HCEC 1CT (cell line): ENCODE data around the gene FAM25A.

Experiments
- DNase-seq: peaks from one replicate; pipeline ENCODE4 v3.0.0-alpha.2; 2017

The FAM25A gene

DNA sequence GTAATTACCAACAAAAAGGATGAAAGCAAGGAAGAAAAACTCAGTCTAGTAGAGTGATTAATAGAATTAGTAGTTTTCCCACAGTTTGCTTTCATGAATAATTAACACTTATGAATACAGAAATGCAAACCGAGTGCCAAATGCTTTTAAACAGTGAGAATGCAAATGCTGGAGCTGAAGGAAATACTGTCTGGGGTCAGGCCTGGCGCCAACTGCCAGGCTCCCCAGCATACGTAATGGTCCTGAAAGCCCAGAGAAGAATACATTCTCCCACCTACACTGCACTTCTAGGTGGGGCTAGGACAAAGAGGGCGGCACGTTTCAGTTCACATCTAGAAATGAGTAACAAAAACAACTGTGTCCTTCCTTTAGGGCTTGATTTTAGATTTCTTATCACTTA, 44.6 kb downstream of the FAM25A start:
- no peak for DNase-seq

DNA sequence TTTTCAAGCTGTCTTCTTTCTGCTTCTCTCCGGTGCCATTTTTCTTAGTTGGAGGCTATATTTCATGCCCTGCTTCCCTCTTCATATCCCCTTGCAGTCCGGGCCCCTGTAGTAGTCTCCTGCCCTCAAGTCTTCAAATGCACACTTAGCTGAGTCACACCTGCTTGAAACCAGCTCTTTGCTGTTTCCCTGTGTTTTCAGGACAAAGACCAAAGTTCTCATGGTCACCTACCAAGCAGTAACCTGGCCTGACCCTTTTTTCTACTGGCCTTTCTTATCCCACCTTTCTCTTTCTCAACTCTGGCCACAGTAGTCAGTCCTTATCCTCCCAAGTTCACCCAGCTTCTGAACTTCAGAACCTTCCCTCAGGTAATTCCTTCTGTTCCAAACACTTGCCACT, 46.1 kb downstream of the FAM25A start:
- no peak for DNase-seq

DNA sequence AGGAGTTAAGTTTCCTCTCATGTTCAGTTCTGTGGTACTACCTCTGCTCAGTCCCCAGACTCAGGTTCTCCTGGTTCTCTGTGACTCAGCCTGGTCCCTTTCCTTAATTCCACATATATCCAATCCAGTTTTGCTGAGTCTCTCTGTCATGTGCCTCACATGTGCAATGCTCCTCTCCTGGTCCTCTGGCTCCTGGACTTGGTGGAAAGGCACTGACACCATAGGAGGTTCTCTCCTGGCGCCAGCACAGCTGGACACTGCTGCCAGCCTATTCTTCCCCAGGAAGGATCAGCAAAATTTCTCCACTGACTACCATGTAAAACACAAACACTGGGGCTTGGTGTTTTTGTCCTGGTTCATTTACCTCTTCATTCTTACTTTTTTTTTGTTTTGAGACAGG, 46.8 kb downstream of the FAM25A start:
- DNase-seq, result no peak

- no peak for DNase-seq
Measured at GRCh38 chr10:87068281-87068680, 48.2 kb downstream of the FAM25A start.

DNA sequence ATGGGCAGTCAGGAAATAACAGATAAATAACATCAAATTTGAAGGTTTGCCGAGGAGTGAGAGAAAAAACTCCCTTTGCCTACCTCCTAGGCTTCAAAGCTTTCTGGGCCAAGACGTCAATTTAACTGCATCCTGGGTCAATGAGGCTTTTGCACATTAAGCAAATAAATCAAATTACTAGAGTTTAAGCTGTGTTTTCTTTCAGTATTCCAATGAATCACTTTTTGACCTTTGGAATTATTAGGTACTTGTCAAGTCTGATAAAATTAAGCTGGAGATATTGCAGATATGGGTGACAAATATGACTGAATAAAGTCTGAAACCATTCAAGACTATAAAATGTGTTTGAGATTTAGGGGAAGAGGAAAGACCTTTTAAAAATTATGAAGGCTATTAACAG, 52.4 kb downstream of the FAM25A start:
- DNase-seq, result no peak
